WERI-Rb-1 (cell line): ENCODE results near the gene USP20.

Experiments used
- DNase-seq: peaks from one replicate; pipeline ENCODE4 v3.0.0-alpha.2; 2020
- H3K27ac ChIP-seq: fragments of 250-450 bp; sonication (Bioruptor Pico); 2 replicates; pipeline ENCODE4 v1.5.1; 2020; ENCODE audit warnings: mild to moderate bottlenecking, moderate library complexity
- H3K27me3 ChIP-seq: fragments of 250-450 bp; sonication (Bioruptor Pico); 2 replicates; pipeline ENCODE4 v1.5.1; 2021; ENCODE audit warnings: mild to moderate bottlenecking, low read depth, moderate library complexity; ENCODE audit not compliant: insufficient read depth, severe bottlenecking
- H3K36me3 ChIP-seq: fragments of 250-450 bp; sonication (Bioruptor Pico); 2 replicates; pipeline ENCODE4 v1.5.1; 2020; ENCODE audit warnings: mild to moderate bottlenecking, moderate library complexity
- H3K4me3 ChIP-seq: 2 replicates; pipeline ENCODE4 v1.5.1; 2011; ENCODE audit warnings: low read depth, mild to moderate bottlenecking, control low read depth, low read length
- H3K9me3 ChIP-seq: fragments of 250-450 bp; sonication (Bioruptor Pico); 2 replicates; pipeline ENCODE4 v1.5.1; 2021; ENCODE audit warnings: mild to moderate bottlenecking, moderate library complexity; ENCODE audit not compliant: severe bottlenecking
- TF ChIP-seq, protein P1 (sequence below): IDR thresholded peaks from 2 replicates; pipeline ENCODE4 v1.5.1; 2011; ENCODE audit warnings: low read depth, mild to moderate bottlenecking, control low read depth, inconsistent platforms, low read length

USP20 gene

DNA sequence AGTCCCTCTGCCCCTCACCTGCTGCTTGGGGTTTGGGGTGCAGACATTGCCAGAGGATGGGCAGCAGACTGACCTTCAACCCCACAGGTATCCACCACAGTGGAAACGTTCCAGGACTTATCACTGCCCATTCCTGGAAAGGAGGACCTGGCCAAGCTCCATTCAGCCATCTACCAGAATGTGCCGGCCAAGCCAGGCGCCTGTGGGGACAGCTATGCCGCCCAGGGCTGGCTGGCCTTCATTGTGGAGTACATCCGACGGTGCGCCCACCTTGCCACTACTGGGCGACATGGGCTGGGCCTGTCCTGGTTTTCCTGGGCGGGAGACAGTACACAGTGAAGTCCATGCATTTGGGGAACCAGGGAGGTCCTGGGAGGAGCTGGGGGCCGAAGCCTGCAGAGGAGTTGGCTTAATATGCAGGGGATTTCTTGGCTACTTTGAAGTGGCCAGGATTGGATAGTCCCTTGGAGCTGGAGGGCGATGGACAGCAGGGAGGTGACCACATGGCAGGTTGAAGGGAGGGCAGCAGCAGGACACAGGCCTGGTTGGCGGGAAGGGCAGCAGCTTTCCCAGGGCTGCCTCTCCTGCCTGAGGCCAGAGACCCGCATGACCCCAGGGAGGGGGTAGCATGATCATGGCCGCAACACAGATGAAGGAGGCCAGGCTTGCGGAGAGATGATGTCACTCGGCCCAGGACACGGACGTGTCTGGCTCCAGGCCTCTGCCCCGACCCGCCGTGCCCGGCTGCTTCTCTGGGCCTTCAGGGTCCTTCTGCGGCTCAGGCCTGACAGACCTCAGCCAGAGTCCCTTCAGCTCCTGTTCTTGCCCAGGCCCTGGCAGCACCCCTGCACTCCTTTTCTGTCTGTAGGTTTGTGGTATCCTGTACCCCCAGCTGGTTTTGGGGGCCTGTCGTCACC lies 34.6 kb downstream of the USP20 start:
- Histone ChIP-seq H3K9me3 (no peaks in the 10 kb centered on the region), H3K36me3 (peaks cover 22% of the 10 kb centered on the region), H3K27ac (no peak overlapping the region), H3K4me3 (no peak overlapping the region), H3K27me3 (no peaks in the 10 kb centered on the region)
- TF ChIP-seq, protein P1, sequence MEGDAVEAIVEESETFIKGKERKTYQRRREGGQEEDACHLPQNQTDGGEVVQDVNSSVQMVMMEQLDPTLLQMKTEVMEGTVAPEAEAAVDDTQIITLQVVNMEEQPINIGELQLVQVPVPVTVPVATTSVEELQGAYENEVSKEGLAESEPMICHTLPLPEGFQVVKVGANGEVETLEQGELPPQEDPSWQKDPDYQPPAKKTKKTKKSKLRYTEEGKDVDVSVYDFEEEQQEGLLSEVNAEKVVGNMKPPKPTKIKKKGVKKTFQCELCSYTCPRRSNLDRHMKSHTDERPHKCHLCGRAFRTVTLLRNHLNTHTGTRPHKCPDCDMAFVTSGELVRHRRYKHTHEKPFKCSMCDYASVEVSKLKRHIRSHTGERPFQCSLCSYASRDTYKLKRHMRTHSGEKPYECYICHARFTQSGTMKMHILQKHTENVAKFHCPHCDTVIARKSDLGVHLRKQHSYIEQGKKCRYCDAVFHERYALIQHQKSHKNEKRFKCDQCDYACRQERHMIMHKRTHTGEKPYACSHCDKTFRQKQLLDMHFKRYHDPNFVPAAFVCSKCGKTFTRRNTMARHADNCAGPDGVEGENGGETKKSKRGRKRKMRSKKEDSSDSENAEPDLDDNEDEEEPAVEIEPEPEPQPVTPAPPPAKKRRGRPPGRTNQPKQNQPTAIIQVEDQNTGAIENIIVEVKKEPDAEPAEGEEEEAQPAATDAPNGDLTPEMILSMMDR = no peak
- DNase-seq = no peak

DNA sequence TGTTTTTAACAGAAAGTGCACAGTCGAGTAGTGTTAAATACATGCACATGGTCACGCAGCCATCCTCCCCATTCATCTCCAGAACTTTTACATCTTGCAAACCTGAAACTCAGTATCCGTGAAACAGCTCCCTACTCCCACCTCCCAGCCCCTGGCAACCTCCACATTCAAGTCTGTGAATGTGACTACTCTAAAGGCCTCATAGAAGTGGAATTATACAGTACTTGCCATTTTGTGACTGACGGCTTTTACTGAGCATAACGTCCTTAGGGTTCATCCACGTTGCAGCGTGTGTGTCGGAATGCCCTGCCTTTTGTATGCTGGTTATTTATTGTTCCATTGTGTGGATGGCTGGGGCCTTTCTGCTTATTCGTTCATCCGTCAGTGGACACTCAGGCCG lies 35.8 kb downstream of the USP20 start:
- TF ChIP-seq, protein P1 = no peak
- H3K36me3 ChIP-seq = peaks cover 15% of the 10 kb centered on the region

DNA sequence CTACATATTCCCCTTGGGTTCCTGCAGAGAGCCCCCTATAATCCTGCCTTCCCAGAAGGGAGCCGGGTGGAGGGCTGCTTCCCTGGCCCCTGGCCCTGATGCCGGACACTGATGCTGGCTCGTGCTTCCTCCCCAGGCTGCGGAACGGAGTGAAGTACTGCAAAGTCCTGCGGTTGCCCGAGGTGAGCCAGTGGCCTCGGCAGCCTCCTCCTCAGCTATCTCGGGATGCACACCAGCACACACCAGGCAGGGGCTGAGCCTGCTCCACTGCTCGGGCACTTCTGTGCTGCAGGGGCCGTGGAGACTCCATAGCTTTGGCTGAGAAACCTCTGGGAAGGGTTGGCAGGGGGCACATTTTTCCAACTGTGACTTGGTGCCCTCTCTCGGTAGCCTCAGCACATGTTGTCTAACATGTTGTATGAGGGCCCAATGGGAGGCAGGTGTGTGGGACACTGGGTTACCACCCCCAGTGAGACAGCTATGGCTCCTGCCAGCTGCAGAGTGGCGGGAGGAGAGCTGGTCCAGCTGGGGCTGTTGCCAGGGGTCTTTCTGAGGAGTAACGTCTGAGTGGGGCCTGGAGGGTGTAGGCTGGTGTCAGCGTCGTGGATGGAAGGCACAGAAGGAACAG lies 38.4 kb downstream of the USP20 start:
- no peak for DNase-seq

More for the DNA sequence above, 35.8 kb downstream of the USP20 start:
- H3K27ac ChIP-seq = no peak overlapping the region
- H3K9me3 ChIP-seq = no peaks in the 10 kb centered on the region
- no peaks in the 10 kb centered on the region for H3K27me3 ChIP-seq
- DNase-seq = no peak
- H3K4me3 ChIP-seq = no peak overlapping the region

DNA sequence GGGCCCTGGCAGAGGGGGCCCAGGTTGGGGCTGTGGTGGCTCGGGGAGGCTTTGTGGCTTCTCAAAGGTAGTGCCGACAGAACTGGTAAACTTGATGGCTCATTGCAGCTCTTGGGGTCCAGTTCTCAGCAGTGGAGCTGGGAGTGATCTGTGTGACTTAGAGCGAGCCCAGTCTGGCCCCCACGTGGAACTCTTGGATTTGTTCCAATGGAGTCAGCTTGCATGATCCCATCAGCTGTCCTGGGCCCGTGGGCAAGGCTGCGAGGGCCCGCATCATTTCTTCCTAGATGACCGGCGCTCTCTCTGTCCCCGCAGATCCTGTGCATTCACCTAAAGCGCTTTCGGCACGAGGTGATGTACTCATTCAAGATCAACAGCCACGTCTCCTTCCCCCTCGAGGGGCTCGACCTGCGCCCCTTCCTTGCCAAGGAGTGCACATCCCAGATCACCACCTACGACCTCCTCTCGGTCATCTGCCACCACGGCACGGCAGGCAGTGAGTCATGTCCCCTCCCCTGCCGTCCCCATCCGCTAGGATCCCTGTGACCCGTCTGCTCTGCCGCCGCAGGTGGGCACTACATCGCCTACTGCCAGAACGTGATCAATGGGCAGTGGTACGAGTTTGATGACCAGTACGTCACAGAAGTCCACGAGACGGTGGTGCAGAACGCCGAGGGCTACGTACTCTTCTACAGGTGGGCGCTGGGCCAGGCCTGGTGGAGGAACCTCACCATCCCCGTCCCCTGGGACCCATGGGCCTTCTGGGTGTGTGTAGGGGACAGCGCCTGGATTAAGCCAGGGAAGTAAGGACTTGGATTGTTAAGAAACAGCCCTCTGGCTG lies 39.2 kb downstream of the USP20 start:
- DNase-seq = no peak
- Histone ChIP-seq H3K36me3 (peaks cover 23% of the 10 kb centered on the region), H3K4me3 (no peak overlapping the region), H3K27ac (peak overlapping the region; percentile 74), H3K9me3 (no peaks in the 10 kb centered on the region), H3K27me3 (no peaks in the 10 kb centered on the region)
- TF ChIP-seq, protein P1 = no peak

More for the DNA sequence above, 38.4 kb downstream of the USP20 start:
- Histone ChIP-seq H3K27me3 (no peaks in the 10 kb centered on the region), H3K4me3 (no peak overlapping the region), H3K27ac (no peak overlapping the region), H3K36me3 (peaks cover 23% of the 10 kb centered on the region), H3K9me3 (no peaks in the 10 kb centered on the region)
- TF ChIP-seq, protein P1 = no peak

DNA sequence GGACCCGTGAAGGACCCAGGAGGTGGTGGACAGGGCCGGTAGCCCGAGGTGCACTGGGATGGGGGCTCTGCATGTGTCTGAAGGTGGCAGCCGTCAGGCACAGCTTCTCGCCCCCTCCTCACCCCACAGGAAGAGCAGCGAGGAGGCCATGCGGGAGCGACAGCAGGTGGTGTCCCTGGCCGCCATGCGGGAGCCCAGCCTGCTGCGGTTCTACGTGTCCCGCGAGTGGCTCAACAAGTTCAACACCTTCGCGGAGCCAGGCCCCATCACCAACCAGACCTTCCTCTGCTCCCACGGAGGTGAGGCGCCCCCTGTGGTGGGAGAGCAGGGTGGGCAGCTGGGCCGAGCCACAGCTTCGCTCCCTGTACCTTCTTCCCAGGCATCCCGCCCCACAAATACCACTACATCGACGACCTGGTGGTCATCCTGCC lies 39.9 kb downstream of the USP20 start:
- no peak overlapping the region for H3K4me3 ChIP-seq

More for the DNA sequence above, 39.9 kb downstream of the USP20 start:
- TF ChIP-seq, protein P1 = peak; percentile 75
- Histone ChIP-seq H3K36me3 (peaks cover 23% of the 10 kb centered on the region), H3K27ac (peak overlapping the region; percentile 74), H3K9me3 (no peaks in the 10 kb centered on the region), H3K27me3 (no peaks in the 10 kb centered on the region)
- DNase-seq = peak; percentile 55
